ENCODE data around the gene RAB13. TPM values are rescaled to one million over a fixed set of nuclear protein-coding genes. Genes with fewer than 3 reads are reported as not detected.

Gene RAB13
- total and polyA plus RNA-seq, 2 of the 8 experiments (the other 6 are each of a cell fraction or from before 2014, with no cell fraction given): 70.5 to 157 TPM

DNA sequence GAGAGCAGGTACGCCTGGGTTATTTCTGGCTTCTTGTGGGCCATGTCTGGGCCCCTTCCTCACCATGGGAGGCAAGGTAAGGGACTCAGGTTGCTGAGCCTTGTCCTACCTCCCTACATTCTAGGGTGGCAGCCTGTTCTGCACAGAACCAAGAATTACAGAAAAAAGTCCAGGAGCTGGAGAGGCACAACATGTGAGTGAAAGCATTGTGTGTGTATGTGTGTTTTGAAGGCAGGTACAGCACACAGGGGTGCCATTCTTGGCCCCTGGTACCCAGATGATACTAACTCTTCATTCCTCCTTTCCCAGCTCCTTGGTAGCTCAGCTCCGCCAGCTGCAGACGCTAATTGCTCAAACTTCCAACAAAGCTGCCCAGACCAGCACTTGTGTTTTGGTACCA lies 13.1 kb downstream of the RAB13 start (continued):
- TF ChIP-seq SP4 (IDR thresholded peaks at IDR 0.05; ENCODE audit: low read length): no peak

All from H1 (cell line).